Activated naive CD4-positive, alpha-beta T cell treated with Interleukin-2 at 50 U/mL for 16 hours (primary cell): ENCODE measurements around the gene CELSR2.

Experiments
- DNase-seq: peaks from one replicate; pipeline ENCODE4 v3.0.0-alpha.2; 2020

The CELSR2 gene

DNA sequence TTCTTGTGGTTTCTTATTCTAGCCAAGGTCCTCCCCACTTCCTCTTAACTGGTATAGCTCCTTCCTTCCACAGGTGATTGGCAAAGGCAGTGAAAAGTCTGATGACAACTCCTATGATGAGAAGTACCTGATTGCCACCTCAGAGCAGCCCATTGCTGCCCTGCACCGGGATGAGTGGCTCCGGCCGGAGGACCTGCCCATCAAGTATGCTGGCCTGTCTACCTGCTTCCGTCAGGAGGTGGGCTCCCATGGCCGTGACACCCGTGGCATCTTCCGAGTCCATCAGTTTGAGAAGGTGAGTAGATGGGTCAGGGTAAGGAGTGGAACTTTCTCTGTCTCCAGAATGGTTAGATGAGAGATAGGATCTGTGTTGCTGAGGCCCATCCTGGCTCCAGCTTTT is 14.2 kb upstream of the CELSR2 start:
- DNase-seq, result no peak

DNA sequence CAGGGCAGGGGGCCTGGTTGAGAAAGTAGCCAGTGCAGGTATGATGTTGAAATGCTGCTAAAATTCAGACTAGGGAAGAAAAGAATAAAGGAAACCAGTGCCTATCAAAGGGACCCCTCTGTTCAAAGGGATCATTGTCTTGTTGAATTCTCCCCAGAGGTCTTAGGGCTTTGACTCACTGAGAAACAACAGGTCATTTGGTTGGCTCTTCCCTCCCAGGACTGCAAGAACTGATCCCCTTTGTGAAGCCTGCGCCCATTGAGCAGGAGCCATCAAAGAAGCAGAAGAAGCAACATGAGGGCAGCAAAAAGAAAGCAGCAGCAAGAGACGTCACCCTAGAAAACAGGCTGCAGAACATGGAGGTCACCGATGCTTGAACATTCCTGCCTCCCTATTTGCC is 11.8 kb upstream of the CELSR2 start:
- no peak for DNase-seq

DNA sequence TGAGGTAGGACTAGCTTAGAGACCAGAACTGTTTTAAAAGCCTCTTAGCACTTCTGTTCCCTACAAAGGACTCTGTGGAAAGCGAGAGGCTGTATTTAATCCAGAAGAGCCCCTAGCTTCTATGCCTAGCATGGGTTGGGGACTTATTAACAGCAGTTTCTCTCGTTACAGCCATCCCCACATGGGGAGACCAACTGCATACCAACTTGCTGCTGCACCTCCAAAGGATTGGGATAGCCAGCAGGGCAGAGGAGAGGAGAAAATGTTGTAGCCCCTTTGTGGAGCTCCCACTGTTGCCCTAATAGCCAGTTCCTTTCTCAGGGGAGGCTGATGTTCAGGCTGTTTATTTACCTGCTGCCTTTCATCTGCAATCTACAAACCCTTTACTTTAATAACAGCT is 11.0 kb upstream of the CELSR2 start:
- DNase-seq, result no peak

DNA sequence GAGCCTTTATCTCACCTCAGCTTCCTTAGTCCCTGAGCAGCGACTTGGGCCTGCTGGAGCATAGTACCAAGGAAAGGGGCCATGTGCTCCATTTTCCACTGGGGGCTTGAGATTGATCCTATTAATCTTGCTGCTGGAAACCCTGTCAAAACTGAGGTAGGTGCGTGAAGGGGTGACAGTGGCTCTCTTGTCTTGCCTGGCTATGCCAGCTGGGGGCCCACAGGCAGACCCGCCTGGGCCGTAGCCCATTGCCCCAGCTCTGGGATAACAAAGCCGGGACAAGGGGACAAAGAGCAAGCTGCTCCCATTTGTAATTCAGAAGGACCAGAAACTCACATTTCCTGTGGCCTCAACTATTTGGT is 10.3 kb upstream of the CELSR2 start:
- DNase-seq, result no peak

DNA sequence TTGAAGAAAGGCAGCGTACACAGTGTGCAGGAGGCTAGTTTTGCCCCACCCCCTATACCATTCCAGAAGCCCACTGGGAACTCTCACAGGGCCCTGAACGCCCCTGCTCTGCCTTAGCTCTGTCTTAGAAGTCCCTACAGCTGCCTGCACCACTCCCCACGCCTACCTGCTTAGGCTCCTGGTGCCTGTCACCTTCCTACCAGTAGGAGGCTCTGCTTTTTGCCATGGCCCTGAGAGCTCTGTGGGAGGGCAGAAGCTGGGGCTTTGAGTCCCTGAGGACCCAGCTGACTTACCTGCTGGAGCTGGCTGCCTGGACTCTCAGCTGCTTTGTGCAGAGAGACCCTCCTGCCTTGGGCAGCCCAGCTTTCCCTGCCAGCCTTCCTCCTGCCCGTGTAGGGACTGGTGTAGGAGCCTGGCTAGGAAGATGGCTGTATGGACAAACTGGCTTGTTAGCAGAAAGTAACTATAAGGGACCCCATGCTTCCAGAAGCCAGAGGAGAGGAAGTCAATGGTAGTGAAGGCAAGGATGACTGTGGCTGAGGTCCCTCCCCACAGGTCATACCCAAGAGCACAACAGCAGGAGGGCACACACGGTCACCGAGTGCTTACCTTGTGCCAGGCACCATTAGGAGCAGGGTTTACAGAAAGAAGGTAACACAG is 9.8 kb upstream of the CELSR2 start:
- DNase-seq, result peak; percentile 34

DNA sequence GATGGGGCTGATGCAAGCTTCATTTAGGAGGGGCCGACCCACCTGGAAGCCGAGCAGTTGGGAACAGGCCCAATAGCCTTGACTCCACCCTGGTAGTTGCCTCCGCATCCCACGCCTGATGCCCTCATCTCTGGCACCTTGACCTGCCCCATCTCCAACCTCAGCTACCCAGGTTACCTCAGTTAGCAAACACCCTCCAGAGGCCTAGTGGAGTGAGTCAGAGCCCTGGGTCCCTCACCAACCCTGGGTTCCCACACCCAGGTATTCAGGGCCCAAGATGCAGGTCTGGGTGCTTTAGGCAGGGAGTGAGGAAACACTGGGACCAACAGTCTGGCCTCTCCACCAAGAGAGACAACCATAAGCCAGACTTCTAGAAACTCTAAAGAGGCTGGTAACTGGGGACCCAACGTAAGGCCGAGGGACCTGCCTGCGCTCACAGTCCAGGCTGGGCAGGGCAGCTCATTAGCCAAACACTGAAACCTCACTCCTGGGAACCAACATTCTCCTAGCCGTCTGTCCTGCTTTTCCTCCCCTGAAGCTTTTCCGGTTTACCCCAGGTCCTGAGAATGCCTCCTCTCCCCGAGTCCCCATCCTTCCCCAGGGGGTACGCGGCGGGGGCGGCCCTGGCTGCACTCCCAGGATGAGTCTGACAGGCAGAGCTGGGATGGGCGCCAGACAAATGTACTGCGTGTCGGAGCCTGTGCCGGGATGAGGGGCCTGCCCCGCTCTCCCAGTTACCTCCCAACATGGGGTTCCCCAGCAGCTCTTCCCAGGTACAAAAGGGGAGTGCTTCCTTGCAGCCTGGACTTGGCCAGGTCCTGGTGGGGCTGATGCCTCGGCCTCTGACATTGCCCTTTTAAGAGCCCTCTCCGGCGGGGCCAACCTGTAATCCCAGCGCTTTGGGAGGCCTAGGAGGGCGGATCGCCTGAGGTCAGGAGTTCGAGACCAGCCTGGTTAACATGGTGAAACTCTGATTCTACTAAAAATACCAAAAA is 8.9 kb upstream of the CELSR2 start:
- DNase-seq, result no peak

DNA sequence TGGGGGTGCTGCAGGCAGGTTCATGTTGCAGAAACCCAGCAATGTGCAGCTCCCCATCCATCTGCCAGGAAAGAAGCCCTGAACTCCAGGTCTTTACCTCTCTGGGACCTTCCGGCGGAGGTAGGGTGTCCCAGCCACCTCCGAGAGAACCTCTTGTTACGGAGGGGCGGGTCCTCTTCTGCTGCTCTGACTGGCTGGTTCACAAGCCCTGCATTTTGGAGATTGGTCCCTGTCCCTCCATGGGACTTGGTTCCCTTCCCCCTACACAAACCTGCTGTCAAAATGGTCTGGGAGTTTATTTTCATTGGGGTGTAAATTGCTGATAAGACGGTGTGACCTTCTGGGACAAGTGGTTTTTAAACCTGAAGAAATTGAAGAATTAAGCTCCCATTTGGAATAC is 8.0 kb upstream of the CELSR2 start:
- no peak for DNase-seq

DNA sequence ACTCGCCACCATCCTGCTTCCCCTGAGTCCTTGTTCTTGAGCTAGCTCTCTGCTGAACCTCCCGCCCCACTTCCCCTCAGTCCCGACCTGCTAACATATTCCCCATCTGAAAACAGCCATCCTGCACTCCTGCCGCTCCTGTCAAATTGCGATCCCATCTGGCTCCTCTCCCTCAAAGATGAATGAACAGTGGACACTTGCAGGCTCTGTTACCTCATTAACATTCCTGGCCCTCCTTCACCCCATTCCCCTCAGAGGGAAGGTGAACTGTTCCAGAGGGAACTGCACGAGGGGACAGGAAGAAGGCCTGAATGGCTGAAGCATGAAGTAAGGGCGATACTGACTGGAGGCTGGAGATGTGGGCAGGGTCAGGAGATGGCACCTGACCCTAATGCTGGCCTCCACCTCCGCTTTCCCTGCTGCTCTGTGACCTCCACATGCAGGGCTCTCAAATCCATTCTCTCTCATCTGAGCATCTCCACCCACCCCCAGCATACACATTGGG is 7.4 kb upstream of the CELSR2 start:
- no peak for DNase-seq

DNA sequence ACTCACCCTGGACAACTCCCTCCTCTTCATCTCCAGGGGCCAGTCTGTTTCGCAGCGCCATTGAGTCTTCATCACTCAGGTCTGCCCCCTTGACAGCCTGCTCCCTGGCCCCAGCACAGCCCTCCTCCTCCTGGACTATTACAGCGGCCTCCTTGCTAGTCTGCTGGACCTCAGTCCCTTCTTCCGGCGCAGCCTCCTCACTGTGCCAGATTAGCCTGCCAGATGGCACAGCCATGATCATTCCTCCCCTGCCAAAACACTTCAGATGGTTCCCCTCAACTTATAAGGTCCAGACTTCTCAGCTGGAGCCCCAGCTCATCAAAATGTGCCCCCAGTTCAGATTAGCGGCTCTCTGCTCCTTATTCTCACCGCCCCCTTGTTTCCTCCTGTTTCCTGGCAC is 7.0 kb upstream of the CELSR2 start:
- DNase-seq, result no peak

DNA sequence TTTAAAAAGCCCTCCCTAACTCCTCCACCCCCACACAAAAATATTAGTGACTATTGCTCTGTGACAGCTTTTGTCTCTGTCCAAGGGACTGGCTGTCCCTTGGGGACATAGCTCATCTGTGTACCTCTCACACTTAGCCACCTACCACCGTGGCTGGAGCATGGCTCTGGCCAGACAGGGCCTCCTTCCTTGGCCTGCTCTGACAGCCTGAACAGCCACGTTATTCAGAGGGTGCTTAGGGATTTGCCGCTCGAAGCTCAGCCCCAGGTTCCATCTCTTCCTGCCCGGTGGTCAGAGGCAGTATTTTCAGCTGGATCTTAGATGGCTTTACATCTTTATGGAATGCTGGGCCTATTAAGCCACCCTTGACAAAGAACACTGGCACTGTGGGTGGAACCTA is 6.1 kb upstream of the CELSR2 start:
- no peak for DNase-seq

DNA sequence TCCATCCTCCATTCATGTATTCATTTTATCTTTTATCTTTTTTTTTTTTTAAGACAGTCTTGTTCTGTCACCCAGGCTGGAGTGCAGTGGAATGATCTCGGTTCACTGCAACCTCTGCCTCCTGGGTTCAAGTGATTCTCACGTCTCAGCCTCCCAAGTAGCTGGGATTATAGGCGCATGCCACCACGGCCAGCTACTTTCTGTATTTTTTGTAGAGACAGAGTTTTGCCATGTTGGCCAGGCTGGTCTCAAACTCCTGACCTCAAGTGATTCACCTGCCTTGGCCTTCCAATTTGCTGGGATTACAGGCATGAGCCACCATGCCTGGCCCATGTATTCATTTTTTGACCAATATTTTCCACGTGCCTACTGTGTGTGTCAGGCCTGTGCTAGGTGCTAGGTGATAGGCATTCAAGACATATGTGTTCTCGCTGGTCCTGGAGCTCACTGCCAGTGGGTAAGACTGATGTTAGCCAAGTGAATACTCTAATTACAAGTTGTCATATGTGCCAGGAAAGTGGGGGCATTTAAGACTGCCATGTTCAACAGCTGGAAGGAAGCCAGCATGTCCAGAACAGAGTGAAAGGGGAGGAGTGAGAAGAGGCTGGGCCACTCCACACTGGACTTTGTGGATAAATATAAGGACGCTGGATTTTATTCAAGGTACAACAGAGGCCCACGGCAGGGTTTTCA is 5.3 kb upstream of the CELSR2 start:
- DNase-seq, result no peak

DNA sequence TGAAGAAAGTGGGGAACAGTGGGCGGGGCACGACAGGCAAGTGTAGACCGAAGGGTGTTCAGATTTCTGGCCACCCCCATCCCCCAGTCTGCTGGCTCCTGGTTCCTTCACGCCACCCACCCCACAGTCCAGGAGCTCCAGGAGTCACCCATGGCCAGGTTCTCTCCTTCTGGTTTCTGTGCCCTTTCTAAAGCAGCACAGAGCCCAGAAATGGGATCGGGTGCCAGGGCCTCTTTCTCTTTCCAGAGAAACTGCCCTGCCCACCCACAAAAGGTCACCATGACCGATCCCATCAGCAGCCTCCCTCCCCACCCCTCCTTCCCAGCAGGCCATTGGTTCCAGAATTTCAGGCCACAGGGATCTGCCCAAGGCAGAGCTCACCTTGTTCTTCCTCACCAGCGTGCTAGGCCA is 3.2 kb upstream of the CELSR2 start:
- no peak for DNase-seq

DNA sequence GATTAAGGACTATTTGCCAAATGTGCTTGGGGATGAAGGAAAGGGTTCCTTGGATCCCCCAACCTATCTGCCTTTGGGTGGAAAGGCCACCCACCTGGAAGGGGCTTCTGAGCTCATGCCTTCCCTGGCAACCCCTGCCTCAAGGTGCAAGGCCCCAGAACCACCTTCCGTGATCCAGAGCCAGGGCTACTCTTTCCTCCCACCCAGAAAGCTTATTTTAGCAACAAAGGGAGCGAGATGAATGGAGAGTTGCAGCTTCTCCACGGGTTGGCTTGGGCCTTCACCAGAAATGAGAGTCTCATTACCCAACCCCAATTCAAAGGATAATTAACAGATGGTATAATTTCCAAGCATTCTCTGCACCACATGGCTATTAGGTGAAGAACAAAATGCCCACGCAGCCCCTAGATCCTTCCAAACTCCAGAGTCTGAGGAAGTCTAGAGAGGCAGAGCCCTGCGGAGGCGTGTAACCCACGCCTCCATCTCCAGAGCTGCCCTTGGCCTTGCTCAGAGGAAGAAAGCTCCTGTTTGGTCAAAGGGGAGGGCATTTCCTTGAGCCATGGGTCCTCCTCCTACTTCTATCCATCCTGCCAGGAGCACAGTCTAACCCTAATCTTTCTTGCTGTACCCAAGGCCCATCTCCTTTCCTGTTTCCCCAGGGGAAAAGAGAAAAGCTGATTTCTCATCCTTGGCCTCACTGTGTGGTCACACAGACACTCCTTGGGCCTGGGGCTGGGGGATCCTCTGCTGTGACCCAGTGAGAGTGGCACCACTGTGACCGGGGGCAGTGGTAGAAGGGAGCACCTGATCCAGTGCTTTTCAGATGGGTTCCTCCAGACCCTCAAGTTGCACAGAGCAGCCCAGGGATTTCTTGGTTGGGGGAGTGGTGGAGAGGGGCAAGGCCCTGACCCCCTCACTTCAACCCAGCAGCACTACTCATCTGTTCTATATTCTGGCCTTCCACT is 1.7 kb upstream of the CELSR2 start:
- DNase-seq, result no peak

DNA sequence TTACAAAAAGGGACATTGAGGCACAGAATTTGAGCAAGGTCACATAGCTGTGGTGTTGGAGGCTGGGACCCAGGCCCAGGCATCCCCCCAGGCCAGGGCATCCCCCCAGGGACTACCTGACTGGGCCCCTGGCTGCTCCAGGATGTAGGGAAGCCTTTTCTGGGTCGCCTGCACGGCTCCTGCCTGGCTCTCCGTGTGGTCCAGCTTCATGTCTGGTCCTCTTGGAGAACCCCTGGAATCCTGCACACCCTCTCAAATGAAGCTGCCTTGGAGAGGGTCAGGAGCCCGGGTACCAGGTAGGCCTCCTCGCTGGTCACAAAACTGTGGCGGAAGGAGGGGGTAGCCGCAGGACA is 919 bp upstream of the CELSR2 start:
- DNase-seq, result no peak

DNA sequence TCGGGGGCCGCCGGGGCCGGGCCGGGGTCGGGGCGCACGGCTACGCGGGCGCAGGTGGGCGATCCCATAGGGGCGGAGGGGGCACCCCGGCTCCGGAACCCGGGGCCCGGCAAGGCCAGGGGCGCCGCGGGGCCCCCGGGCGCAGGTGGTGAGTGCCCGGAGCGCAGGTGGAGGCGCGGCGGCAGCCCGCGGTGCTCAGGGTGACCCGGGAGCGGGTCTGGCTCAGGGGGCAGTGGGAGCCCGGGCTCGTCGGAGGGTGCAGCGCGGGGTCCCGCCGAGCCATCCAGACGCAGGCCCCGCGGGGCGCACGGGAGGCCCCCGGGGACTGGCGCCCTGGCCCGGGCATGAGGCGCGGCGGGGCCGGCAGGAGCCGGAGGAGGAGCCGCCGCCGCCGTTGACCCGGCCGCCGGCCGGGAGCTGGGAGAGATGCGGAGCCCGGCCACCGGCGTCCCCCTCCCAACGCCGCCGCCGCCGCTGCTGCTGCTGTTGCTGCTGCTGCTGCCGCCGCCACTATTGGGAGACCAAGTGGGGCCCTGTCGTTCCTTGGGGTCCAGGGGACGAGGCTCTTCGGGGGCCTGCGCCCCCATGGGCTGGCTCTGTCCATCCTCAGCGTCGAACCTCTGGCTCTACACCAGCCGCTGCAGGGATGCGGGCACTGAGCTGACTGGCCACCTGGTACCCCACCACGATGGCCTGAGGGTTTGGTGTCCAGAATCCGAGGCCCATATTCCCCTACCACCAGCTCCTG is 489 bp downstream of the CELSR2 start:
- DNase-seq, result no peak

DNA sequence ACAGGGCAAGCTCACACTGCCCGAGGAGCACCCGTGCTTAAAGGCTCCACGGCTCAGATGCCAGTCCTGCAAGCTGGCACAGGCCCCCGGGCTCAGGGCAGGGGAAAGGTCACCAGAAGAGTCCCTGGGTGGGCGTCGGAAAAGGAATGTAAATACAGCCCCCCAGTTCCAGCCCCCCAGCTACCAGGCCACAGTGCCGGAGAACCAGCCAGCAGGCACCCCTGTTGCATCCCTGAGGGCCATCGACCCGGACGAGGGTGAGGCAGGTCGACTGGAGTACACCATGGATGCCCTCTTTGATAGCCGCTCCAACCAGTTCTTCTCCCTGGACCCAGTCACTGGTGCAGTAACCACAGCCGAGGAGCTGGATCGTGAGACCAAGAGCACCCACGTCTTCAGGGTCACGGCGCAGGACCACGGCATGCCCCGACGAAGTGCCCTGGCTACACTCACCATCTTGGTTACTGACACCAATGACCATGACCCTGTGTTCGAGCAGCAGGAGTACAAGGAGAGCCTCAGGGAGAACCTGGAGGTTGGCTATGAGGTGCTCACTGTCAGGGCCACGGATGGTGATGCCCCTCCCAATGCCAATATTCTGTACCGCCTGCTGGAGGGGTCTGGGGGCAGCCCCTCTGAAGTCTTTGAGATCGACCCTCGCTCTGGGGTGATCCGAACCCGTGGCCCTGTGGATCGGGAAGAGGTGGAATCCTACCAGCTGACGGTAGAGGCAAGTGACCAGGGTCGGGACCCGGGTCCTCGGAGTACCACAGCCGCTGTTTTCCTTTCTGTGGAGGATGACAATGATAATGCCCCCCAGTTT is 1.3 kb downstream of the CELSR2 start:
- DNase-seq, result no peak

DNA sequence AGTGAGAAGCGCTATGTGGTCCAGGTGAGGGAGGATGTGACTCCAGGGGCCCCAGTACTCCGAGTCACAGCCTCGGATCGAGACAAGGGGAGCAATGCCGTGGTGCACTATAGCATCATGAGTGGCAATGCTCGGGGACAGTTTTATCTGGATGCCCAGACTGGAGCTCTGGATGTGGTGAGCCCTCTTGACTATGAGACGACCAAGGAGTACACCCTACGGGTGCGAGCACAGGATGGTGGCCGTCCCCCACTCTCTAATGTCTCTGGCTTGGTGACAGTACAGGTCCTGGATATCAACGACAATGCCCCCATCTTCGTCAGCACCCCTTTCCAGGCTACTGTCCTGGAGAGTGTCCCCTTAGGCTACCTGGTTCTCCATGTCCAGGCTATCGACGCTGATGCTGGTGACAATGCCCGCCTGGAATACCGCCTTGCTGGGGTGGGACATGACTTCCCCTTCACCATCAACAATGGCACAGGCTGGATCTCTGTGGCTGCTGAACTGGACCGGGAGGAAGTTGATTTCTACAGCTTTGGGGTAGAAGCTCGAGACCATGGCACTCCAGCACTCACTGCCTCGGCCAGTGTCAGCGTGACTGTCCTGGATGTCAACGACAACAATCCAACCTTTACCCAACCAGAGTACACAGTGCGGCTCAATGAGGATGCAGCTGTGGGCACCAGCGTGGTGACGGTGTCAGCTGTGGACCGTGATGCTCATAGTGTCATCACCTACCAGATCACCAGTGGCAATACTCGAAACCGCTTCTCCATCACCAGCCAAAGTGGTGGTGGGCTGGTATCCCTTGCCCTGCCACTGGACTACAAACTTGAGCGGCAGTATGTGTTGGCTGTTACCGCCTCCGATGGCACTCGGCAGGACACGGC is 2.2 kb downstream of the CELSR2 start:
- no peak for DNase-seq

DNA sequence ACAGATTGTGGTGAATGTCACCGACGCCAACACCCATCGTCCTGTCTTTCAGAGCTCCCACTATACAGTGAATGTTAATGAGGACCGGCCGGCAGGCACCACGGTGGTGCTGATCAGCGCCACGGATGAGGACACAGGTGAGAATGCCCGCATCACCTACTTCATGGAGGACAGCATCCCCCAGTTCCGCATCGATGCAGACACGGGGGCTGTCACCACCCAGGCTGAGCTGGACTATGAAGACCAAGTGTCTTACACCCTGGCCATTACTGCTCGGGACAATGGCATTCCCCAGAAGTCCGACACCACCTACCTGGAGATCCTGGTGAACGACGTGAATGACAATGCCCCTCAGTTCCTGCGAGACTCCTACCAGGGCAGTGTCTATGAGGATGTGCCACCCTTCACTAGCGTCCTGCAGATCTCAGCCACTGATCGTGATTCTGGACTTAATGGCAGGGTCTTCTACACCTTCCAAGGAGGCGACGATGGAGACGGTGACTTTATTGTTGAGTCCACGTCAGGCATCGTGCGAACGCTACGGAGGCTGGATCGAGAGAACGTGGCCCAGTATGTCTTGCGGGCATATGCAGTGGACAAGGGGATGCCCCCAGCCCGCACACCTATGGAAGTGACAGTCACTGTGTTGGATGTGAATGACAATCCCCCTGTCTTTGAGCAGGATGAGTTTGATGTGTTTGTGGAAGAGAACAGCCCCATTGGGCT is 3.0 kb downstream of the CELSR2 start:
- no peak for DNase-seq
